HG03432 (cell line): ENCODE data around the gene FANCI.

ENCODE experiments used
- ATAC-seq: cut with Tn5 transposase; IDR thresholded peaks from one replicate; pipeline ENCODE4 v1.9.1; 2021; ENCODE audit warnings: mild to moderate bottlenecking, moderate library complexity; ENCODE audit not compliant: unreplicated experiment

FANCI gene

GRCh38 chr15:89330881-89331595, 87.3 kb downstream of the FANCI start:
- ATAC-seq = no peak

- no peak for ATAC-seq
These were observed 88.7 kb downstream of the FANCI start for GRCh38 chr15:89332446-89332845.

GRCh38 chr15:89333011-89333860, 89.5 kb downstream of the FANCI start:
- ATAC-seq = no peak

- peak; percentile 0 for ATAC-seq
These were observed 90.3 kb downstream of the FANCI start for GRCh38 chr15:89333959-89334509.

- ATAC-seq = peak; percentile 89
These were observed 90.9 kb downstream of the FANCI start, which contains the start of gene POLG for GRCh38 chr15:89334510-89335297. Gene POLG, minus strand, starts transcription at chr15:89334824. Its CDS starts 1,070 bp downstream, at chr15:89333754.

GRCh38 chr15:89335298-89336041, 91.7 kb downstream of the FANCI start:
- ATAC-seq = no peak

GRCh38 chr15:89338036-89338435, 94.3 kb downstream of the FANCI start:
- no peak for ATAC-seq

- no peak for ATAC-seq
These were observed 96.8 kb downstream of the FANCI start for GRCh38 chr15:89340573-89340972.

- no peak for ATAC-seq
These were observed 97.7 kb downstream of the FANCI start for GRCh38 chr15:89341316-89342005.

- ATAC-seq = no peak
These were observed 99.1 kb downstream of the FANCI start for GRCh38 chr15:89342840-89343239.

- ATAC-seq = no peak
These were observed 101.5 kb downstream of the FANCI start for GRCh38 chr15:89345248-89345647.

GRCh38 chr15:89346516-89347231, 102.9 kb downstream of the FANCI start:
- no peak for ATAC-seq

GRCh38 chr15:89349206-89349558, 105.4 kb downstream of the FANCI start:
- no peak for ATAC-seq

GRCh38 chr15:89352476-89352875, 108.7 kb downstream of the FANCI start:
- ATAC-seq = no peak

- no peak for ATAC-seq
These were observed 110.2 kb downstream of the FANCI start for GRCh38 chr15:89353991-89354390.

- ATAC-seq = no peak
These were observed 113.0 kb downstream of the FANCI start for GRCh38 chr15:89356634-89357298.

GRCh38 chr15:89358435-89358754, 114.6 kb downstream of the FANCI start:
- peak; percentile 9 for ATAC-seq

GRCh38 chr15:89358755-89359439, 115.1 kb downstream of the FANCI start:
- ATAC-seq = peak; percentile 91
